Neural cell (in vitro differentiated cells): ENCODE measurements around the gene ASPRV1.

Experiments
- CTCF ChIP-seq: fragments of 450-650 bp; IDR thresholded peaks from 2 replicates; pipeline ENCODE4 v1.5.1; 2014; ENCODE audit warnings: antibody characterized with exemption, mild to moderate bottlenecking, moderate library complexity; ENCODE audit not compliant: poor library complexity, severe bottlenecking
- EP300 ChIP-seq: fragments of 450-650 bp; conservative IDR thresholded peaks from 2 replicates; pipeline ENCODE4 v1.6.1; 2014; ENCODE audit warnings: antibody characterized with exemption, mild to moderate bottlenecking, moderate library complexity; ENCODE audit not compliant: poor library complexity, severe bottlenecking
- EZH2 ChIP-seq: fragments of 200-600, 300-800 bp; shearing (Covaris generic), sonication (generic); IDR thresholded peaks from 2 replicates; pipeline ENCODE4 v1.6.1; 2014; ENCODE audit warnings: antibody characterized with exemption, low read length, borderline replicate concordance, mild to moderate bottlenecking; ENCODE audit not compliant: insufficient read depth, poor library complexity, severe bottlenecking
- MXI1 ChIP-seq: fragments of 450-650 bp; conservative IDR thresholded peaks from 2 replicates; pipeline ENCODE4 v1.6.1; 2014; ENCODE audit warnings: antibody characterized with exemption, mild to moderate bottlenecking; ENCODE audit not compliant: poor library complexity, severe bottlenecking
- POLR2AphosphoS5 ChIP-seq: IDR thresholded peaks from 2 replicates; pipeline ENCODE4 v1.6.1; 2012
- RAD21 ChIP-seq: fragments of 450-650 bp; conservative IDR thresholded peaks from 2 replicates; pipeline ENCODE4 v1.6.1; 2014; ENCODE audit warnings: antibody characterized with exemption, mild to moderate bottlenecking, moderate library complexity
- REST ChIP-seq: IDR thresholded peaks from 2 replicates; pipeline ENCODE4 v1.6.1; 2012; ENCODE audit warnings: borderline replicate concordance
- SMC3 ChIP-seq: fragments of 450-650 bp; conservative IDR thresholded peaks from 2 replicates; pipeline ENCODE4 v1.6.1; 2014; ENCODE audit warnings: antibody characterized with exemption, mild to moderate bottlenecking, moderate library complexity; ENCODE audit not compliant: poor library complexity
- TAF1 ChIP-seq: IDR thresholded peaks from 2 replicates; pipeline ENCODE4 v1.6.1; 2012; ENCODE audit warnings: low read depth

- TF ChIP-seq TAF1 (no peak), EZH2 (no peak), MXI1 (no peak), CTCF (no peak), POLR2AphosphoS5 (no peak), EP300 (no peak), RAD21 (no peak), SMC3 (no peak), REST (no peak)
These were observed 31.0 kb upstream of the ASPRV1 start for GRCh38 chr2:69992310-69993047.
